GM15510 (cell line): ENCODE data around the gene SPOCK1.

Experiments
- POLR2A ChIP-seq: IDR thresholded peaks from 3 replicates; pipeline ENCODE4 v1.6.1; 2011; ENCODE audit warnings: borderline replicate concordance; ENCODE audit not compliant: insufficient read length; ENCODE audit errors: extremely low read depth

SPOCK1 gene

GRCh38 chr5:137279521-137280231, 219.4 kb downstream of the SPOCK1 start:
- no peak for TF ChIP-seq POLR2A

DNA sequence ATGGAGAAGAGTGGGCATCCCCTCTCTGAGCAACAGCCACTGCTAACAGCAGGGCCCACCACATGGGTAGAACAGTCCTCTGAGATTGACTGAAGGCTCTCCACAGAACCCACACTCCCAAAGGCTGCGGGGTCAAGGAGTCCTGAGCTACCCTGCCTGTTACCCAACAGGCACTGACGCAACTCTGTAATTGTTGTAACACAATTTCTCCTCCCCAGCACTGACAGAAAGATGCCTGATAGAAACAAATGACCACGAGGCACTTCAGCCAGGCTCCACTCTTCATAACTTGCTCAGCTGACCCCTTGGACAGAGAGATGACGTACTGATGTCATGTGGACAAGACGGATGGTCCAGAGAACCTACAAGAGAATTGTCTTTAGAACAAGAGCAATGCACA, 220.7 kb downstream of the SPOCK1 start:
- TF ChIP-seq POLR2A = no peak

DNA sequence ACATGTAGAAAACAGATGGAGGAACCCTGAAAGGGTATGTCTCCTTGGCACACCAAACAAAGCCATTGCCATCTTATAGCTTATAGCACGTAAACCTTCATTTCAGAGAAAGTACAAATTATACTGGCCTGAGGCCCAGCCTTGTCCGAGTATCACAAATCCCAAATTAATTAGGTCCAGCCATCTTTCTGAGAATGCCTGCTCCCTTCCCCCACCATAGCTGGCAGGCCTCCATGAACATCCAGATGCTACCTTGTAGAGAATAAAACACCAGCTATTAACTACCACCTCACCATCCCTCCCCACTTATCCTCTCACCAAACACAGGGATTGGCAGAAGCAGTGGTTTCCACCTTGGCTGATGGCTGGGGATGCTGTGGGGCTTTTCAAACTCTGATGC, 224.0 kb downstream of the SPOCK1 start:
- no peak for TF ChIP-seq POLR2A

- TF ChIP-seq POLR2A = no peak
Observed at GRCh38 chr5:137273511-137273910, 225.6 kb downstream of the SPOCK1 start.

DNA sequence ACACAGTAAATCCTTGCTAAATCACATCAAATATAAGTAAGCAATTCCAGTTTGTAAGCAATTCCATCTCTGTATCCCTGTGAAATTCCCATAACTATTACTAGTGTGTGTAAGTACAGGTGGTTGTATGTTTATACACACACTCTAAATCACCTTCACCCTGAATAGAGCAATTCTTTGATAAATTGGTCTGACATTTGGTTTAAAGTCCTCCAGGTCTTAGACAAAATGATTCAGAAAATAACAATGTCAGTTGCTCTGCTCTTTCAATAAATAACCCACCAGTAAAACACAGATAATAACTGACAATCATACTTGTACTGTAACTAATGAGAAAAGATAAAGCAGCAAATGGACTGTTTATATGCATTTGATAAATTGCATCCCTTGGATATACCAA, 226.3 kb downstream of the SPOCK1 start:
- no peak for TF ChIP-seq POLR2A

- TF ChIP-seq POLR2A = no peak
Observed at GRCh38 chr5:137269946-137270345, 229.2 kb downstream of the SPOCK1 start.

GRCh38 chr5:137269274-137269673, 229.9 kb downstream of the SPOCK1 start:
- TF ChIP-seq POLR2A = no peak

GRCh38 chr5:137268646-137269045, 230.5 kb downstream of the SPOCK1 start:
- TF ChIP-seq POLR2A = no peak

DNA sequence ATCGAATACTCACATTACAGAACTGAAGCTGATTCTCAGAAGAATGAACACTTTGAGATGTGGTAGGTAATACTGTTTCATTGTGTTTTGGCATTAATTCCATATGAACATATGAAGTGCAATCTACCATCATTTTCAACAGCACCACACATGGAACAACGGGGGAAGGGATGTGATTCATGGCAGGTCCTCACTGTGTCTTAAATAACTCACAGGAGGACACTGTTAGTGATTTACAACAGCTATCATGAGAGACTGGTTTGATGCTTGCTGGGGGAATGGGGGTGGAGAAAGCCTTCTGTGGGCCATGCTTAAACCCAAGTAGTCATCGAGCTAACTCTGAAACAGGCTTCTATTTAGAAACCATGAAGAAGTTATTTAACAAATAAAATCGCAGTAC, 232.9 kb downstream of the SPOCK1 start:
- no peak for TF ChIP-seq POLR2A

GRCh38 chr5:137265457-137265856, 233.7 kb downstream of the SPOCK1 start:
- no peak for TF ChIP-seq POLR2A

- TF ChIP-seq POLR2A = no peak
Observed at GRCh38 chr5:137264573-137264972, 234.6 kb downstream of the SPOCK1 start.

DNA sequence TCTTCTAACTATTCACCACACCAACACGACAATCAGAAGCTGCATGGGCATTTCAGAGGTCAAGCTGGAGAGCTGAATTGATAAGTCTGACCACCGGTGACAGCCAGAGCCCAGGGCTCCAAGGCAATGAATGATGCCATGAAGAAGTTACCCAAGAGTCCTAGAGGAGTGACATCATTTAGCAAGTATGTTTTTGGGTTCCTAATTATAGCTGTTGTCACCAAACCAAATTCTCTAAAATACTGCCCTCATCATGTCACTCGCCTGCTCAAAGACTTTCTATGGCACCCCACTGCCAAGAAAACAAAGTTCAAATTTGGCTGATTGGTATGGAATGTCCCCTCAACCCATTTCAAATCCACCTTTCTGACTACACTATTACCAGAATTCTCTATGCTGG, 235.1 kb downstream of the SPOCK1 start:
- TF ChIP-seq POLR2A = no peak

- TF ChIP-seq POLR2A = no peak
Observed at GRCh38 chr5:137263371-137264005, 235.6 kb downstream of the SPOCK1 start.

DNA sequence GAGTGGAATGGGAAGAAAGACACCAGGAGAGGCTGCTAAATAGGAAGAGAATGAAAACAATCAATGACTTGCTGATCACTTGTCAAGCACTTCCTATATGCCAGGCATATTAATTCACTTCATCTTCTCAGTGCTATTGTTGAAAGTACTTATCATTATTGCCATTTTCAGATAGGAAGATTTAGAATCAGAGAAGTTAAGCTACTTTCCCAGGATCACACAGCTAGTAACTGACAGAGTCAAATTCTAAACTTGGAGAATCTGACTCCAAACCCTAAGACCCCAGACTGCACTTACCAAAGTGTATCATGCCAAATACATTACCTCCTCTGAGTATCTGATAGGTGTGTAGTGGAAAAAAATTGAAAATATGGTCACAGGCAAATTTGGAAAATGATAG, 236.3 kb downstream of the SPOCK1 start:
- no peak for TF ChIP-seq POLR2A

- TF ChIP-seq POLR2A = no peak
Observed at GRCh38 chr5:137260820-137261695, 238.1 kb downstream of the SPOCK1 start.

DNA sequence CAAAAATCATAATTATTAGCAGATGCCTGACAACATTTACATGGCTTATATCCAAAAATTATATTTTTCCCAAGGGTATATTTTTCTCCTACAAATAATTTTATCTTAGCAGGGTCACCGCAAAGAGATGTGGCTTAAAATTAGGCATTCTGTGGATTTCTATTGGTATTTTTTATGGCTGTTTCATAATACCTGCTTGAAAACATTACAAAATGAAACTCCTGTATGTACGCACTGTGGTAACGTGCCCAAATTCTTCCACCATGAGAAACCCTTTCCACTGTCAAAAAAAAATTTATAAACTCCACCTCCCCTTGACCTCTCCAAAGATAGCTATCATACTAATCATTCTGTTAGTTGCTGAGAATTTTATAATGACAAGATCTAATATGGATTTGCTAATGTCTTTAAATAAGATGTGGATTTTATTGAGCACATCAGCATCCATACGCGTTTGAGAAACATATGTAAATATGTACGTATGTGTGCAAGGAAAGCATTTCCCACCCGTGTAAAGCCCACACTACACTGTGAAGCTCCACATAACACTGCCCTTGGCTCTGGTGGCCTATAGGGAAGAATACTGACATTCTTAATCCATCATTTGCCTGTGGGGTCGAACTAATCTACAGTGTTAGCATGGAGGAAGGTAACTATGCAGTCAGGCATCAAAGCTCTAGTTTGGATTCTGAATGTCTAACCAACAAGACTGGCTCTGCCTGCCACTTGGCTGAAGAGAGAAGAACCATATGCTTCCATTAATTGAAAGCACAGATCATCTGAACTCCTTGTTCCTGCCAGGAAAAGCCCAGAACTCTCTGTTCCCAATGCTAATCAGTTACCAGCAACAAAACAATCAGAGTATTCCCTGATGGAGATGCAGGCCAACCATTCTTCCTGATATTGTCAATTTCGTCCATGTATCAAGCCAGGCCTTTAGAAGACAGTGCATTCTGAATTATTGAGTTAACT, 244.7 kb downstream of the SPOCK1 start:
- TF ChIP-seq POLR2A = no peak
